ENCODE data around the gene LRRC3. TPM values are rescaled to one million over a fixed set of nuclear protein-coding genes. Genes with fewer than 3 reads are reported as not detected.

The LRRC3 gene
- total RNA-seq, 3 donors from 2014 or later (not counting 1 experiment from before 2014, with no cell fraction given), result 0.36 to 0.50 (median 0.38) TPM

- H3K27me3 ChIP-seq (ENCODE audit: control insufficient read depth, insufficient read depth, low read length), result no peaks in the 10 kb centered on the region
- WGBS (ENCODE audit: insufficient coverage), result 95% methylated on average over 16 of the region's 17 CpGs
Measured at GRCh38 chr21:44475266-44475845, 20.0 kb downstream of the LRRC3 start.

GRCh38 chr21:44477131-44477530 is 21.8 kb downstream of the LRRC3 start:
- intact Hi-C loops (cut with micrococcal nuclease), result loop anchor here (10.0 kb wide), 1 partner anchor 102 kb away; no protein-coding TSS in a partner anchor
- Mint-ChIP-seq H3K27ac (no peak overlapping the region), H3K4me1 (no peaks in the 10 kb centered on the region), H3K9me3 (no peaks in the 10 kb centered on the region), H3K4me3 (no peak overlapping the region), H3K36me3 (no peaks in the 10 kb centered on the region), H3K27me3 (ENCODE audit: low read depth in 2 of 2) (peaks cover 5% of the 10 kb centered on the region in 2 donors)
- Histone ChIP-seq H3K27me3 (ENCODE audit: control insufficient read depth, insufficient read depth, low read length) (no peaks in the 10 kb centered on the region), H3K36me3 (ENCODE audit: control insufficient read depth, insufficient read depth, low read length) (no peaks in the 10 kb centered on the region), H3K9me3 (ENCODE audit: control insufficient read depth, insufficient read depth, low read length) (no peaks in the 10 kb centered on the region), H3K4me3 (ENCODE audit: low read length) (no peak overlapping the region), H3K27ac (ENCODE audit: low read length) (no peak overlapping the region), H3K4me1 (ENCODE audit: control insufficient read depth, insufficient read depth, low read length) (peaks cover 9% of the 10 kb centered on the region)
- WGBS (ENCODE audit: insufficient coverage), result 89% methylated on average over 8 of the region's 8 CpGs
- DNase-seq, result no peak
- TF ChIP-seq CTCF (IDR thresholded peaks at IDR 0.05), result no peak
- ATAC-seq, result no peak

More at GRCh38 chr21:44475266-44475845, 20.0 kb downstream of the LRRC3 start:
- H3K27ac Mint-ChIP-seq, result no peak overlapping the region
- H3K27ac ChIP-seq (ENCODE audit: low read length), result no peak overlapping the region
- H3K4me1 ChIP-seq (ENCODE audit: control insufficient read depth, insufficient read depth, low read length), result peaks cover 9% of the 10 kb centered on the region
- ATAC-seq (no peak), DNase-seq (no peak)
- peaks cover 4 to 12% of the 10 kb centered on the region in 2 donors for H3K27me3 Mint-ChIP-seq (ENCODE audit: low read depth in 2 of 2)
- no peaks in the 10 kb centered on the region for H3K9me3 ChIP-seq (ENCODE audit: control insufficient read depth, insufficient read depth, low read length)
- H3K4me3 ChIP-seq (ENCODE audit: low read length), result no peak overlapping the region
- H3K36me3 Mint-ChIP-seq, result no peaks in the 10 kb centered on the region
- no peaks in the 10 kb centered on the region for H3K9me3 Mint-ChIP-seq
- TF ChIP-seq CTCF (IDR thresholded peaks at IDR 0.05), result no peak
- no peak overlapping the region for H3K4me3 Mint-ChIP-seq
- no peaks in the 10 kb centered on the region for H3K36me3 ChIP-seq (ENCODE audit: control insufficient read depth, insufficient read depth, low read length)
- H3K4me1 Mint-ChIP-seq, result no peaks in the 10 kb centered on the region
- intact Hi-C loops (cut with micrococcal nuclease), result loop anchor here (10.0 kb wide), 1 partner anchor 101 kb away; no protein-coding TSS in a partner anchor

- H3K4me1 ChIP-seq (ENCODE audit: control insufficient read depth, insufficient read depth, low read length), result peaks cover 9% of the 10 kb centered on the region
- H3K9me3 ChIP-seq (ENCODE audit: control insufficient read depth, insufficient read depth, low read length), result no peaks in the 10 kb centered on the region
- ATAC-seq (no peak), DNase-seq (no peak)
- H3K36me3 Mint-ChIP-seq, result no peaks in the 10 kb centered on the region
- no peak overlapping the region for H3K4me3 ChIP-seq (ENCODE audit: low read length)
- H3K4me1 Mint-ChIP-seq, result no peaks in the 10 kb centered on the region
- no peak overlapping the region for H3K27ac ChIP-seq (ENCODE audit: low read length)
- H3K36me3 ChIP-seq (ENCODE audit: control insufficient read depth, insufficient read depth, low read length), result no peaks in the 10 kb centered on the region
- intact Hi-C loops (cut with micrococcal nuclease), result loop anchor here (10.0 kb wide), 1 partner anchor 103 kb away; no protein-coding TSS in a partner anchor
- no peaks in the 10 kb centered on the region for H3K27me3 ChIP-seq (ENCODE audit: control insufficient read depth, insufficient read depth, low read length)
- no peak overlapping the region for H3K4me3 Mint-ChIP-seq
- no peaks in the 10 kb centered on the region for H3K9me3 Mint-ChIP-seq
- no peak for TF ChIP-seq CTCF (IDR thresholded peaks at IDR 0.05)
- no peak overlapping the region for H3K27ac Mint-ChIP-seq
- peaks cover 5 to 10% of the 10 kb centered on the region in 2 donors for H3K27me3 Mint-ChIP-seq (ENCODE audit: low read depth in 2 of 2)
- 64% methylated on average over 7 of the region's 7 CpGs for WGBS (ENCODE audit: insufficient coverage)
Measured at GRCh38 chr21:44477712-44478111, 22.4 kb downstream of the LRRC3 start.

All from natural killer cell (primary cell).